Osteoblast (primary cell): Measurements from ENCODE around the gene HSPB9. TPM values are rescaled to one million over a fixed set of nuclear protein-coding genes. Genes with fewer than 3 reads are reported as not detected.

Experiments
- DNase-seq: peaks from one replicate; pipeline ENCODE4 v3.0.0; 2011; ENCODE audit warnings: low spot score, mixed read lengths; ENCODE audit not compliant: insufficient read length; ENCODE audit errors: missing footprints
- H2AFZ ChIP-seq: 2 replicates; pipeline ENCODE4 v1.6.0; 2011; ENCODE audit warnings: mild to moderate bottlenecking, low read length
- H3K27ac ChIP-seq: 2 replicates; pipeline ENCODE4 v1.5.1; 2011; ENCODE audit warnings: mild to moderate bottlenecking, low read depth, low read length, moderate library complexity
- H3K27me3 ChIP-seq: 2 replicates; pipeline ENCODE4 v1.6.0; 2012; ENCODE audit warnings: mild to moderate bottlenecking, control low read depth, inconsistent platforms, low read length, moderate library complexity; ENCODE audit not compliant: insufficient read depth
- H3K36me3 ChIP-seq: 2 replicates; pipeline ENCODE4 v1.5.1; 2011; ENCODE audit warnings: mild to moderate bottlenecking, low read length, control low read depth, moderate library complexity; ENCODE audit not compliant: insufficient read depth
- H3K4me1 ChIP-seq: 2 replicates; pipeline ENCODE4 v1.5.1; 2011; ENCODE audit warnings: mild to moderate bottlenecking, low read length, control low read depth, moderate library complexity; ENCODE audit not compliant: insufficient read depth
- H3K4me2 ChIP-seq: 2 replicates; pipeline ENCODE4 v1.6.0; 2011; ENCODE audit warnings: mild to moderate bottlenecking, low read length; ENCODE audit not compliant: insufficient read depth
- H3K4me3 ChIP-seq: fragments of 200-600 bp; sonication (generic); 3 replicates; pipeline ENCODE4 v1.5.1; 2012; ENCODE audit warnings: mild to moderate bottlenecking, low read length, inconsistent platforms; ENCODE audit not compliant: insufficient read depth
- H3K79me2 ChIP-seq: 2 replicates; pipeline ENCODE4 v1.6.0; 2012; ENCODE audit warnings: mild to moderate bottlenecking, low read length, control low read depth, inconsistent platforms; ENCODE audit not compliant: insufficient read depth
- H3K9me3 ChIP-seq: 2 replicates; pipeline ENCODE4 v1.5.1; 2011; ENCODE audit warnings: low read depth, low read length, control low read depth
- H4K20me1 ChIP-seq: 2 replicates; pipeline ENCODE4 v1.6.0; 2012; ENCODE audit warnings: mild to moderate bottlenecking, low read length, control low read depth; ENCODE audit not compliant: insufficient read depth
- total RNA-seq: library from RNA; depleted of rRNA; stranded (reverse); fragments of >200 nt; gene quantifications from 2 replicates; pipeline ENCODE4 v1.2.3, GENCODE V29; 2012
- TF ChIP-seq, protein P1 (sequence below): IDR thresholded peaks from 2 replicates; pipeline ENCODE4 v1.5.1; 2011; ENCODE audit warnings: mild to moderate bottlenecking, low read depth, low read length, moderate library complexity; ENCODE audit errors: extremely low read depth

The HSPB9 gene
- total RNA-seq, 1 donor: not detected

DNA sequence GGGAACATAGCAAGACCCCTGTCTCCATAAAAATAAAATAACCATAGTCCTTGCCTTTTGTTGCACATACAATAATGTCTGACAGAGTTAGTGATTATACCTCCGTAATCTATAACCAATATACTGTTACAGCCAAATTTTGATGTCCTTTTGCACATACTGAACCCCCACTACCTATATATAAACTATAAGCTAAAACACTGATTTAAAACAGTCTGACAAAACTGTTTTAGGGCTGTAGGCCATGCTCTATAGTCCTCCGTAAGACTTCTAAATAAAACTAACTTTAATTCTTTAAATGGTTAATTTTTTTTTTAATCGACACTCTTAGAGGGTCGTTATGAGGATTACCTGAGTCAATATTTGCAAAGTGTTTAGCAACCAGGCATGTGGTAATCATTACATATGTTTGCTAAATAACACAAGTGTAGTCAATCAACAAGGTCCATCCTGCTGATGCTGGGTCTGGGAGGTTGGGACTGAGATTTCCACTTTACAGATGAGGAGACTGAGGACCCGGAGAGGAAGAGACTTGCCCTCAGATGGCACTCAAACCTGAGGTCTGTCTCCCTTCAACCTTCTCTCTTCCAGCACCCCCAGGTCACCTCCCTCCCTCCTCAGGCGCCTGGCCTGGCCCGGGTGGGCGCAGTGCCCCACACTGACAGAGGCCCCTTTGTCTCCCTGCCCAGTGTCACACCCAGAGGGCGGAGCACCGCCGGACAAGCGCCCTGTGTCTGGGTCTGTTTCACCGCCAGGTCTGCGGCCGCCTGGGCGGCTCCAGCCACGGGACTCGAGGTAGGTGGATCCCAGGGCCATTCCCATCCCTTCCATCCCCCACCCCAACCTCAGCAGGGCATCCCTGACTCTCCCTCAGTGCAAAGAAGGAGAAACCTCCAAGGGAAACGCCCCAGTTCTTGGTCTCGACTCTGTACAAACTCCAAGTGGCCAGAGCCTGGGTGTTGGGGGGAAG is 34.6 kb upstream of the HSPB9 start:
- H4K20me1 ChIP-seq: no peaks in the 10 kb centered on the region
- H3K36me3 ChIP-seq: no peaks in the 10 kb centered on the region
- no peaks in the 10 kb centered on the region for H3K4me1 ChIP-seq
- H3K27me3 ChIP-seq: peaks cover 41% of the 10 kb centered on the region
- H3K27ac ChIP-seq: no peak overlapping the region
- H2AFZ ChIP-seq: no peak overlapping the region
- peak; percentile 34 for DNase-seq
- H3K9me3 ChIP-seq: no peaks in the 10 kb centered on the region
- TF ChIP-seq, protein P1, sequence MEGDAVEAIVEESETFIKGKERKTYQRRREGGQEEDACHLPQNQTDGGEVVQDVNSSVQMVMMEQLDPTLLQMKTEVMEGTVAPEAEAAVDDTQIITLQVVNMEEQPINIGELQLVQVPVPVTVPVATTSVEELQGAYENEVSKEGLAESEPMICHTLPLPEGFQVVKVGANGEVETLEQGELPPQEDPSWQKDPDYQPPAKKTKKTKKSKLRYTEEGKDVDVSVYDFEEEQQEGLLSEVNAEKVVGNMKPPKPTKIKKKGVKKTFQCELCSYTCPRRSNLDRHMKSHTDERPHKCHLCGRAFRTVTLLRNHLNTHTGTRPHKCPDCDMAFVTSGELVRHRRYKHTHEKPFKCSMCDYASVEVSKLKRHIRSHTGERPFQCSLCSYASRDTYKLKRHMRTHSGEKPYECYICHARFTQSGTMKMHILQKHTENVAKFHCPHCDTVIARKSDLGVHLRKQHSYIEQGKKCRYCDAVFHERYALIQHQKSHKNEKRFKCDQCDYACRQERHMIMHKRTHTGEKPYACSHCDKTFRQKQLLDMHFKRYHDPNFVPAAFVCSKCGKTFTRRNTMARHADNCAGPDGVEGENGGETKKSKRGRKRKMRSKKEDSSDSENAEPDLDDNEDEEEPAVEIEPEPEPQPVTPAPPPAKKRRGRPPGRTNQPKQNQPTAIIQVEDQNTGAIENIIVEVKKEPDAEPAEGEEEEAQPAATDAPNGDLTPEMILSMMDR: no peak
- H3K4me2 ChIP-seq: no peak overlapping the region
- H3K79me2 ChIP-seq: no peaks in the 10 kb centered on the region
- H3K4me3 ChIP-seq: no peak overlapping the region

DNA sequence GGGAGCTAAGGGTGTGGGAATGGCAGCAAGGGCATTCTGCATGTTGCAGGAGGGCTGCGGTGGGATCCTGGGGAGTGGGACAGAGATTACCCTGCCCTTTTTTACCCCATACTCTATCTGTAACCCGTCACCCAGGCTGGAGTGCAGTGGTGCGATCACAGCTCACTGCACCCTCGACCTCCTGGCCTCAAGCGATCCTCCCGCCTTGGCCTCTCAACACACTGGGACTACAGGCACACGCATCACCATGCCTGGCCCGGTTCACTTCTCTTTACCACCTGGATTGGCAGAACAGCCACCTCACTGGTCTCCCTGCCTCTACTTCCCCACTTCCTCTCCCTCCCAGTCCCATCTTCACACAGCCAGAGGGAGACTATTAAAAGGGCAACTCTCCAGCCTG is 33.9 kb upstream of the HSPB9 start:
- H4K20me1 ChIP-seq: no peaks in the 10 kb centered on the region
- H3K4me1 ChIP-seq: no peaks in the 10 kb centered on the region
- H3K4me3 ChIP-seq: no peak overlapping the region
- H3K27ac ChIP-seq: no peak overlapping the region
- H3K79me2 ChIP-seq: no peaks in the 10 kb centered on the region
- H3K4me2 ChIP-seq: no peak overlapping the region
- H3K27me3 ChIP-seq: peaks cover 41% of the 10 kb centered on the region
- no peak overlapping the region for H2AFZ ChIP-seq
- no peaks in the 10 kb centered on the region for H3K9me3 ChIP-seq
- TF ChIP-seq, protein P1: no peak
- H3K36me3 ChIP-seq: no peaks in the 10 kb centered on the region
- peak; percentile 39 for DNase-seq

DNA sequence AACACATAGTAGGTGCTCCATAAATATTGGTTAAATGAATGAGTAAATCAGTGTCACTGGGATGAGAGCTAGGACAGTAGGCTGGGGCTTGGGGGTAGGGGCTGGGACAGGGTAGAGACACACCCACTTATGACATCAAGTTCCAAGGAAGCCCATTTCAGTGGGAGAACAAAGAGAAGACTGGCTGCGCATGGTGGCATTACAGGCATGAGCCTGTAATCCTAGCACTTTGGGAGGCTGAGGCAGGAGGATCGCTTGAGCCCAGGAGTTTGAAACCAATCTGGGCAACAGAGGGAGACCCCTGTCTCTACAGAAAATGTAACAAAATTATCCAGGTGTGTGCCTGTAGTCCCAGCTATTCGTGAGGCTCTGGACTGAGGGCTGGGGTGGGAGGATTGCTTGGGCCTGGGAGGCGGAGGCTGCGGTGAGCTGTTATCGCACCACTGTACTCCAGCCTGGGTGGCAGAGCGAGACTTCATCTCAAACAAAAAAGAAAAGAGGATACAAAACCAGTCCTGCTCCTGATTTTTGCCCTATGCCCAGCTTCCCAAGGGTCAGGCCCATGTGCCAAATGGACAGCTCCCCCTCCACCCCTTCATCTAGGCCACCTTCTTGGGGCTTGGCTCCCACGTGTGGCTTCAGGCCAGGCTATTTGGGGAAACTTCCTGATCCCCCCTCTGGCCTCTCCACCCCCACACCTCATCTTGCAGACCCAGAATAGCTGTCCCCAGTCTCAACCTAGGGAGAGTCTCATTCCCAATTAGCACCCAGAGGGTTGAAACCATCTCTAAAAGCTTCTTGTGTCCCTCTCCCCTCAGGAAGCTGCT is 31.4 kb upstream of the HSPB9 start:
- H3K4me1 ChIP-seq: no peaks in the 10 kb centered on the region
- H3K27ac ChIP-seq: no peak overlapping the region
- no peaks in the 10 kb centered on the region for H3K9me3 ChIP-seq
- no peaks in the 10 kb centered on the region for H3K79me2 ChIP-seq
- H3K4me2 ChIP-seq: no peak overlapping the region
- DNase-seq: peak; percentile 58
- no peaks in the 10 kb centered on the region for H4K20me1 ChIP-seq
- H3K27me3 ChIP-seq: peaks cover 42% of the 10 kb centered on the region
- TF ChIP-seq, protein P1: no peak
- H3K36me3 ChIP-seq: no peaks in the 10 kb centered on the region
- H2AFZ ChIP-seq: no peak overlapping the region
- H3K4me3 ChIP-seq: no peak overlapping the region

DNA sequence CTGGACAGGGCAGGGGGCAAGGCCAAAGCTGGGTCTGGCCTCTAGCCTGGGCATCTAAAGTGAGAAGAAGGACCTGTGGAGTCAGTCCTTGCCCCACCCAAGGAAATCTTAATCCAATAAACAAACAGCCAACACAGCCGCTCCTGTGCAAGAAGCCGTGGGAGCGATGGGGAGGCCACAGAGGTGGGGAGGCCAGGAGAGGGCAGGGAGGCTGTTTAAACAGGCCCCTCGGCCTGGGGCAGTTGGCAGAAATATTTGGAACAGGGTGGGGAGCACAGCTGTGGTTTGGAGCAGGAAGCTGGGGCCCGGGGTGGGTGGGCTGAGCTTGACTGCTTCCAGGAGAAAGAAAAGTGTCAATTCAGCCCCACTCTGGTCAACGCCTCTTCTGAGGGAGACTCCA is 29.7 kb upstream of the HSPB9 start:
- H3K4me1 ChIP-seq: no peaks in the 10 kb centered on the region
- no peak overlapping the region for H2AFZ ChIP-seq
- no peak for DNase-seq
- no peaks in the 10 kb centered on the region for H3K79me2 ChIP-seq
- no peak overlapping the region for H3K27ac ChIP-seq
- H3K4me2 ChIP-seq: no peak overlapping the region
- no peaks in the 10 kb centered on the region for H3K9me3 ChIP-seq
- H3K36me3 ChIP-seq: no peaks in the 10 kb centered on the region
- peaks cover 53% of the 10 kb centered on the region for H3K27me3 ChIP-seq
- H3K4me3 ChIP-seq: no peak overlapping the region
- TF ChIP-seq, protein P1: no peak
- H4K20me1 ChIP-seq: no peaks in the 10 kb centered on the region
